H1 (cell line): ENCODE results near the gene SNX27. TPM values are rescaled to one million over a fixed set of nuclear protein-coding genes. Genes with fewer than 3 reads are reported as not detected.

Experiments
- CTCF ChIA-PET: fragments of 300-600 bp; sonication (Branson Sonifier 250); formaldehyde crosslinking; loops from one replicate; lab custom pipeline; 2021; ENCODE audit not compliant: partially characterized antibody; lab: Charles Lee
- POLR2A ChIA-PET: fragments of 300-600 bp; sonication (Branson Sonifier 250); formaldehyde crosslinking; loops from one replicate; lab custom pipeline; 2021; ENCODE audit warnings: inconsistent platforms; ENCODE audit not compliant: partially characterized antibody; lab: Charles Lee
- DNase-seq, 2 experiments: peaks; one replicate each; pipeline versions ENCODE4 v3.0.0 to v3.0.0-alpha.2; 2010 to 2022; ENCODE audit warnings: low spot score in 2 of 2, low read depth in 1 of 2, mixed read lengths in 1 of 2
- FAIRE-seq: peaks from 2 replicates; lab custom pipeline; 2011; peaks lifted over from hg19 to GRCh38; lab: Jason Lieb, UNC
- H2AFZ ChIP-seq: 2 replicates; pipeline ENCODE4 v1.8.1; 2012; ENCODE audit warnings: low read length, inconsistent platforms
- H2AK5ac ChIP-seq: 2 replicates; pipeline ENCODE4 v1.6.1; 2013; ENCODE audit warnings: low read depth, low read length
- H2BK120ac ChIP-seq: replicated peaks from 2 replicates; pipeline ENCODE3; 2013; ENCODE audit warnings: low read depth, low read length, inconsistent platforms
- H2BK12ac ChIP-seq: 2 replicates; pipeline ENCODE4 v1.6.1; 2013; ENCODE audit warnings: low read depth, low read length
- H2BK15ac ChIP-seq: 2 replicates; pipeline ENCODE4 v1.6.1; 2013; ENCODE audit warnings: low read length
- H2BK20ac ChIP-seq: 2 replicates; pipeline ENCODE4 v1.6.1; 2013; ENCODE audit warnings: low read length
- H2BK5ac ChIP-seq: 2 replicates; pipeline ENCODE4 v1.6.1; 2013; ENCODE audit warnings: low read depth, low read length
- H3K14ac ChIP-seq: 2 replicates; pipeline ENCODE4 v1.6.1; 2013; ENCODE audit warnings: inconsistent platforms; ENCODE audit not compliant: insufficient read length
- H3K18ac ChIP-seq: 2 replicates; pipeline ENCODE4 v1.6.1; 2013; ENCODE audit warnings: low read length; ENCODE audit errors: extremely low read depth
- H3K23ac ChIP-seq: 2 replicates; pipeline ENCODE4 v1.6.1; 2013; ENCODE audit warnings: inconsistent platforms; ENCODE audit not compliant: insufficient read length
- H3K23me2 ChIP-seq: 2 replicates; pipeline ENCODE4 v1.6.1; 2013; ENCODE audit warnings: low read depth, low read length
- H3K27ac ChIP-seq: 2 replicates; pipeline ENCODE4 v1.6.1; 2011; ENCODE audit warnings: low read depth, low read length, inconsistent platforms
- H3K27me3 ChIP-seq, 4 experiments: replicated peaks in 1 of 4; 1 replicate in 1 of 4; 2 replicates in 3 of 4; pipeline versions ENCODE4 v1.6.1 to v1.8.1; 2011 to 2013; ENCODE audit warnings: low read length in 3 of 4, mild to moderate bottlenecking in 3 of 4, inconsistent platforms in 2 of 4, mixed read lengths in 2 of 4, moderate library complexity in 1 of 4; ENCODE audit not compliant: control insufficient read depth in 3 of 4, insufficient read depth in 3 of 4; ENCODE audit errors: extremely low read depth in 1 of 4
- H3K36me3 ChIP-seq, 4 experiments: 2 replicates each; pipeline versions ENCODE4 v1.6.1 to v1.8.1; 2011 to 2013; ENCODE audit warnings: mild to moderate bottlenecking in 4 of 4, low read length in 3 of 4, moderate library complexity in 2 of 4, control low read depth in 1 of 4, inconsistent platforms in 1 of 4; ENCODE audit not compliant: insufficient read depth in 4 of 4, control insufficient read depth in 2 of 4
- H3K4ac ChIP-seq: replicated peaks from 2 replicates; pipeline ENCODE3; 2013; ENCODE audit warnings: low read length, low read depth, mixed read lengths, inconsistent platforms; ENCODE audit not compliant: insufficient read length
- H3K4me1 ChIP-seq, 4 experiments: replicated peaks in 1 of 4; 1 replicate in 1 of 4; 2 replicates in 3 of 4; pipeline versions ENCODE4 v1.6.1 to v1.8.1; 2011 to 2013; ENCODE audit warnings: low read length in 3 of 4, inconsistent platforms in 2 of 4, mixed read lengths in 1 of 4; ENCODE audit not compliant: insufficient read depth in 4 of 4, control insufficient read depth in 3 of 4
- H3K4me2 ChIP-seq, 2 experiments: 2 replicates each; pipeline versions ENCODE4 v1.6.1 to v1.8.1; 2011 to 2013; ENCODE audit warnings: low read depth in 2 of 2, low read length in 2 of 2, control low read depth in 1 of 2, inconsistent platforms in 1 of 2, mild to moderate bottlenecking in 1 of 2; ENCODE audit not compliant: insufficient read depth in 1 of 2
- H3K4me3 ChIP-seq, 4 experiments: fragments of 200-600, 300-600 bp in 1 of 4; sonication (generic), shearing (Covaris generic), sonication (Bioruptor Twin) in 1 of 4; 2 replicates each; pipeline versions ENCODE4 v1.5.1 to v1.8.1; 2011 to 2016; ENCODE audit warnings: low read length in 4 of 4, low read depth in 3 of 4, control low read depth in 2 of 4, inconsistent platforms in 2 of 4, mild to moderate bottlenecking in 2 of 4, mixed read lengths in 1 of 4, moderate library complexity in 1 of 4; ENCODE audit not compliant: insufficient read depth in 2 of 4; ENCODE audit errors: extremely low read depth in 1 of 4
- H3K56ac ChIP-seq: replicated peaks from 2 replicates; pipeline ENCODE3; 2013; ENCODE audit warnings: low read depth, mild to moderate bottlenecking, mixed read lengths, low read length, inconsistent platforms; ENCODE audit not compliant: insufficient read length
- H3K79me1 ChIP-seq: 2 replicates; pipeline ENCODE4 v1.6.1; 2013; ENCODE audit warnings: low read depth, low read length, control low read depth
- H3K79me2 ChIP-seq, 2 experiments: 2 replicates each; pipeline versions ENCODE4 v1.6.1 to v1.8.1; 2012 to 2013; ENCODE audit warnings: low read length in 2 of 2, mild to moderate bottlenecking in 2 of 2, inconsistent platforms in 1 of 2; ENCODE audit not compliant: insufficient read depth in 2 of 2, control insufficient read depth in 1 of 2
- H3K9ac ChIP-seq, 4 experiments: replicated peaks in 1 of 4; 1 replicate in 1 of 4; 2 replicates in 3 of 4; pipeline versions ENCODE4 v1.6.1 to v1.8.1; 2011 to 2013; ENCODE audit warnings: low read depth in 3 of 4, low read length in 3 of 4, control low read depth in 2 of 4, mild to moderate bottlenecking in 2 of 4, moderate library complexity in 2 of 4, inconsistent platforms in 1 of 4; ENCODE audit errors: extremely low read depth in 1 of 4
- H3K9me3 ChIP-seq, 2 experiments: 2 replicates each; pipeline versions ENCODE4 v1.6.1 to v1.8.1; 2012 to 2013; ENCODE audit warnings: mild to moderate bottlenecking in 2 of 2, moderate library complexity in 2 of 2, control low read depth in 1 of 2, inconsistent platforms in 1 of 2, low read depth in 1 of 2, low read length in 1 of 2, mixed read lengths in 1 of 2; ENCODE audit not compliant: insufficient read depth in 2 of 2
- H4K20me1 ChIP-seq, 2 experiments: replicated peaks in 1 of 2; 2 replicates each; pipeline versions ENCODE3 to v1.8.1; 2011 to 2013; ENCODE audit warnings: inconsistent platforms in 2 of 2, low read length in 2 of 2, mild to moderate bottlenecking in 1 of 2; ENCODE audit not compliant: insufficient read depth in 2 of 2, control insufficient read depth in 1 of 2
- H4K5ac ChIP-seq: 2 replicates; pipeline ENCODE4 v1.6.1; 2013; ENCODE audit warnings: low read length, low read depth, mixed read lengths, inconsistent platforms; ENCODE audit not compliant: insufficient read length
- H4K8ac ChIP-seq: 2 replicates; pipeline ENCODE4 v1.8.0; 2013; ENCODE audit warnings: mild to moderate bottlenecking, moderate library complexity, low read length, inconsistent platforms; ENCODE audit not compliant: insufficient read depth; ENCODE audit errors: extremely low read depth
- H4K91ac ChIP-seq: replicated peaks from 2 replicates; pipeline ENCODE3; 2013; ENCODE audit warnings: low read length, mixed read lengths, inconsistent platforms; ENCODE audit not compliant: insufficient read length
- ATF2 ChIP-seq: IDR thresholded peaks from 2 replicates; pipeline ENCODE4 v1.6.1; 2012; ENCODE audit warnings: low read length, inconsistent platforms
- CHD1 ChIP-seq: IDR thresholded peaks from 2 replicates; pipeline ENCODE4 v1.6.1; 2012; ENCODE audit warnings: low read depth, low read length, improper control_type of control experiment
- GTF2F1 ChIP-seq: IDR thresholded peaks from 2 replicates; pipeline ENCODE4 v1.6.1; 2012; ENCODE audit warnings: low read depth, low read length, improper control_type of control experiment, borderline replicate concordance
- KDM4A ChIP-seq: IDR thresholded peaks from one replicate; pipeline ENCODE4 v1.7.1; 2012; ENCODE audit warnings: low read depth, mild to moderate bottlenecking, moderate library complexity, low read length, inconsistent platforms; ENCODE audit not compliant: severe bottlenecking
- RAD21 ChIP-seq, 2 experiments: IDR thresholded peaks in 1 of 2; conservative IDR thresholded peaks in 1 of 2; 2 replicates each; pipeline ENCODE4 v1.6.1; 2011; ENCODE audit warnings: low read depth in 2 of 2, low read length in 2 of 2, improper control_type of control experiment in 1 of 2, inconsistent platforms in 1 of 2, mild to moderate bottlenecking in 1 of 2, moderate library complexity in 1 of 2
- SAP30 ChIP-seq: fragments of 300-600 bp; sonication (generic); IDR thresholded peaks from 2 replicates; pipeline ENCODE4 v1.7.1; 2012; ENCODE audit warnings: low read length, moderate library complexity, mild to moderate bottlenecking, inconsistent platforms; ENCODE audit not compliant: insufficient read depth, insufficient replicate concordance
- SP2 ChIP-seq: IDR thresholded peaks from 2 replicates; pipeline ENCODE4 v1.6.1; 2012; ENCODE audit warnings: mild to moderate bottlenecking, low read length, inconsistent platforms
- TBP ChIP-seq: IDR thresholded peaks from 2 replicates; pipeline ENCODE4 v1.6.1; 2011; ENCODE audit warnings: low read depth, low read length, improper control_type of control experiment
- WGBS, 2 experiments: shearing (Covaris generic) in 1 of 2; methylation state at CpG; one replicate each; pipeline versions ENCODE4 v1.1.6 to v1.1.7; 2013 to 2015; ENCODE audit warnings: low lambda C conversion rate in 2 of 2, mixed read lengths in 2 of 2, inconsistent platforms in 1 of 2, low coverage in 1 of 2, missing lambda C conversion rate in 1 of 2; ENCODE audit not compliant: insufficient replicate concordance in 2 of 2, insufficient coverage in 1 of 2, insufficient read length in 1 of 2; ENCODE audit errors: extremely low coverage in 1 of 2, missing lambda C conversion rate in 1 of 2; 5-methylcytosine and 5-hydroxymethylcytosine counted together
- polyA plus RNA-seq, 7 experiments: library from polyadenylated mRNA; depleted of rRNA in 3 of 7; stranded (reverse) in 5 of 7; unstranded in 2 of 7; fragments of >200 nt in 5 of 7; fragments of 200-250 nt in 2 of 7; gene quantifications; 1 replicate in 5 of 7; 2 replicates in 1 of 7; 4 replicates in 1 of 7; pipeline versions ENCODE4 v1.2.1 to v1.2.3, GENCODE V29; 2011 to 2013; ENCODE audit warnings: missing spikeins in 2 of 7, mixed read lengths in 2 of 7
- total RNA-seq: library from RNA; stranded (reverse); fragmentation: NEBNext Ultra II Directional; extraction: Animal tissue kit (Norgen Biotek cat#: 25700); gene quantifications from 2 replicates; pipeline ENCODE4 v1.2.1, GENCODE V29; 2021
- TF ChIP-seq, protein P1 (sequence below), 3 experiments: IDR thresholded peaks; 1 replicate in 2 of 3; 2 replicates in 1 of 3; pipeline versions ENCODE4 v1.5.1 to v1.6.1; 2011; ENCODE audit warnings: low read length in 3 of 3, mild to moderate bottlenecking in 3 of 3, inconsistent platforms in 2 of 3, low read depth in 1 of 3, moderate library complexity in 1 of 3; ENCODE audit not compliant: insufficient read depth in 1 of 3; ENCODE audit errors: control extremely low read depth in 1 of 3

SNX27 gene
- total and polyA plus RNA-seq, 2 of the 8 experiments (the other 6 are each of a cell fraction or from before 2014, with no cell fraction given), result 23.4 to 65.4 TPM

DNA sequence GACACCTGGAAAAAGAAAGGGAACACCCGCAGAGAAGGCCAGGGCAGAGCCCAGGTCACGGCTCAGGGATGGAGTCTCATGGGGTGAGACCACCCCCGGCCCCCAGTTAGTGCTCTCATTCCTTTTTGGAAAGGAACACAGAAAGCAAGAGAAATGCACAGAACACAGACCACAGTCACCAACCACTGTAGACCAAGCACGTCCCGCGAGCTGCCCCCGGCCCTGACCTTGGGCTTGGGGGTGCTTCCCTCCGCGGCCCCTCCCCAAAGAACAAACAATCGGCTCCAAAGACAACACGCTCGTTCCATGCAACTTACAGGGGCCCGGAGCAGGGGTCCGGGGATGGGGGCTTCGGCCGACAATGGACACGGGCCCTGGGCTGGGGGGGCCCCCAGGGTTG, 92.0 kb downstream of the SNX27 start:
- H2AK5ac ChIP-seq, result no peak overlapping the region
- H3K79me1 ChIP-seq, result no peaks in the 10 kb centered on the region
- no peak overlapping the region for H2BK5ac ChIP-seq
- no peak overlapping the region for H2BK15ac ChIP-seq
- 92% methylated on average over 17 of the region's 17 CpGs; no CpG with 5 or more reads in 1 of the 2 experiments for WGBS, 2 experiments
- ChIA-PET POLR2A (no interaction called here), CTCF (no interaction called here)
- FAIRE-seq (no peak), DNase-seq (no peak)
- no peaks in the 10 kb centered on the region for H3K79me2 ChIP-seq
- no peak overlapping the region for H2BK20ac ChIP-seq
- no peak overlapping the region for H3K4me2 ChIP-seq
- H3K9ac ChIP-seq, result no peak overlapping the region
- peaks cover 3 to 20% (median 5%) of the 10 kb centered on the region in 4 experiments; a peak in 5 of 8 replicates for H3K36me3 ChIP-seq
- H2AFZ ChIP-seq, result no peak overlapping the region
- H3K14ac ChIP-seq, result no peak overlapping the region
- H4K91ac ChIP-seq, result no peak overlapping the region
- no peak overlapping the region for H3K18ac ChIP-seq
- H3K56ac ChIP-seq, result no peak overlapping the region
- peaks cover 0 to 4% (median 1%) of the 10 kb centered on the region in 4 experiments; a peak in 2 of 7 replicates for H3K4me1 ChIP-seq
- H4K5ac ChIP-seq, result no peak overlapping the region
- H3K4ac ChIP-seq, result no peak overlapping the region
- H3K23ac ChIP-seq, result no peak overlapping the region
- H3K9me3 ChIP-seq, result no peaks in the 10 kb centered on the region
- no peak overlapping the region for H3K27ac ChIP-seq
- no peak overlapping the region for H2BK12ac ChIP-seq
- H3K4me3 ChIP-seq, result no peak overlapping the region
- H4K20me1 ChIP-seq, result peaks cover 0 to 3% of the 10 kb centered on the region in 2 experiments
- H3K27me3 ChIP-seq, result no peaks in the 10 kb centered on the region
- H3K23me2 ChIP-seq, result no peaks in the 10 kb centered on the region
- no peak overlapping the region for H2BK120ac ChIP-seq
- no peak overlapping the region for H4K8ac ChIP-seq
- TF ChIP-seq, protein P1, sequence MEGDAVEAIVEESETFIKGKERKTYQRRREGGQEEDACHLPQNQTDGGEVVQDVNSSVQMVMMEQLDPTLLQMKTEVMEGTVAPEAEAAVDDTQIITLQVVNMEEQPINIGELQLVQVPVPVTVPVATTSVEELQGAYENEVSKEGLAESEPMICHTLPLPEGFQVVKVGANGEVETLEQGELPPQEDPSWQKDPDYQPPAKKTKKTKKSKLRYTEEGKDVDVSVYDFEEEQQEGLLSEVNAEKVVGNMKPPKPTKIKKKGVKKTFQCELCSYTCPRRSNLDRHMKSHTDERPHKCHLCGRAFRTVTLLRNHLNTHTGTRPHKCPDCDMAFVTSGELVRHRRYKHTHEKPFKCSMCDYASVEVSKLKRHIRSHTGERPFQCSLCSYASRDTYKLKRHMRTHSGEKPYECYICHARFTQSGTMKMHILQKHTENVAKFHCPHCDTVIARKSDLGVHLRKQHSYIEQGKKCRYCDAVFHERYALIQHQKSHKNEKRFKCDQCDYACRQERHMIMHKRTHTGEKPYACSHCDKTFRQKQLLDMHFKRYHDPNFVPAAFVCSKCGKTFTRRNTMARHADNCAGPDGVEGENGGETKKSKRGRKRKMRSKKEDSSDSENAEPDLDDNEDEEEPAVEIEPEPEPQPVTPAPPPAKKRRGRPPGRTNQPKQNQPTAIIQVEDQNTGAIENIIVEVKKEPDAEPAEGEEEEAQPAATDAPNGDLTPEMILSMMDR (IDR thresholded peaks at IDR 0.05; ENCODE audit: control extremely low read depth in 1 of 3, insufficient read depth in 1 of 3, low read depth in 1 of 3, low read length in 3 of 3), result no peak
- TF ChIP-seq SP2 (no peak), TBP (no peak), RAD21 (IDR thresholded peaks at IDR 0.05 in 1 of 2, conservative IDR thresholded peaks at IDR 0.05 in 1 of 2; ENCODE audit: low read depth in 2 of 2, low read length in 2 of 2) (no peak), ATF2 (no peak), KDM4A (no peak), SAP30 (no peak), CHD1 (no peak), GTF2F1 (no peak)
